Measurements from ENCODE around the gene RAMACL.

Gene RAMACL

GRCh38 chr6:166630462-166630861, 44.0 kb upstream of the RAMACL start:
- no peaks in the 10 kb centered on the region for H3K27me3 ChIP-seq (replicated peaks)
- no peak for DNase-seq
- H3K4me3 ChIP-seq (ENCODE audit: low read depth, low read length): no peak overlapping the region
- TF ChIP-seq CTCF (IDR thresholded peaks at IDR 0.05; ENCODE audit: low read depth, low read length, missing control alignments): no peak
- H3K36me3 ChIP-seq (replicated peaks): no peaks in the 10 kb centered on the region
- H3K27ac ChIP-seq: no peak overlapping the region
- in situ Hi-C loops (cut with HindIII; ENCODE audit: low pct_ligation_motif_present, low sequenced_read_pairs): no loop called here

- Histone ChIP-seq H3K27ac (no peak overlapping the region), H3K36me3 (replicated peaks) (no peaks in the 10 kb centered on the region), H3K27me3 (replicated peaks) (no peaks in the 10 kb centered on the region), H3K4me3 (ENCODE audit: low read depth, low read length) (no peak overlapping the region)
- DNase-seq: peak; percentile 80
- no peak for TF ChIP-seq CTCF (IDR thresholded peaks at IDR 0.05; ENCODE audit: low read depth, low read length, missing control alignments)
- in situ Hi-C loops (cut with HindIII; ENCODE audit: low pct_ligation_motif_present, low sequenced_read_pairs): no loop called here
These were observed 43.1 kb upstream of the RAMACL start for GRCh38 chr6:166629628-166630027.

- in situ Hi-C loops (cut with HindIII; ENCODE audit: low pct_ligation_motif_present, low sequenced_read_pairs): no loop called here
- DNase-seq: no peak
- H3K27ac ChIP-seq: peak overlapping the region; percentile 91
- H3K36me3 ChIP-seq (replicated peaks): no peaks in the 10 kb centered on the region
- no peaks in the 10 kb centered on the region for H3K27me3 ChIP-seq (replicated peaks)
- no peak for TF ChIP-seq CTCF (IDR thresholded peaks at IDR 0.05; ENCODE audit: low read depth, low read length, missing control alignments)
- H3K4me3 ChIP-seq (ENCODE audit: low read depth, low read length): peak overlapping the region; percentile 62
These were observed 41.7 kb upstream of the RAMACL start for GRCh38 chr6:166627875-166628801.

- peak within 1 kb of the TSS; percentile 80 for H3K4me3 ChIP-seq (ENCODE audit: low read depth, low read length)
- peak within 1 kb of the TSS; percentile 91 for H3K27ac ChIP-seq
- no peak for TF ChIP-seq CTCF (IDR thresholded peaks at IDR 0.05; ENCODE audit: low read depth, low read length, missing control alignments)
- no peaks in the 10 kb centered on the region for H3K36me3 ChIP-seq (replicated peaks)
- in situ Hi-C loops (cut with HindIII; ENCODE audit: low pct_ligation_motif_present, low sequenced_read_pairs): no loop called here
- no peaks in the 10 kb centered on the region for H3K27me3 ChIP-seq (replicated peaks)
- peak; percentile 100 for DNase-seq
These were observed 40.8 kb upstream of the RAMACL start, which contains the start of gene RPS6KA2 for GRCh38 chr6:166627033-166627874. TSS of gene RPS6KA2 (minus strand) at chr6:166627251. CDS start at chr6:166627019, 232 bp downstream.

- H3K27me3 ChIP-seq (replicated peaks): no peaks in the 10 kb centered on the region
- no peak for DNase-seq
- H3K36me3 ChIP-seq (replicated peaks): no peaks in the 10 kb centered on the region
- peak overlapping the region; percentile 80 for H3K4me3 ChIP-seq (ENCODE audit: low read depth, low read length)
- in situ Hi-C loops (cut with HindIII; ENCODE audit: low pct_ligation_motif_present, low sequenced_read_pairs): no loop called here
- TF ChIP-seq CTCF (IDR thresholded peaks at IDR 0.05; ENCODE audit: low read depth, low read length, missing control alignments): no peak
- H3K27ac ChIP-seq: peak overlapping the region; percentile 26
These were observed 39.9 kb upstream of the RAMACL start for GRCh38 chr6:166626177-166627032.

All from brain microvascular endothelial cell (primary cell).